Measurements from ENCODE around the gene MUC4.
"Not testable (repeated sequence)": the region's sequence is repeated elsewhere in the genome, so short reads cannot be mapped to it uniquely, and the experiment has no call there.

Gene MUC4

DNA sequence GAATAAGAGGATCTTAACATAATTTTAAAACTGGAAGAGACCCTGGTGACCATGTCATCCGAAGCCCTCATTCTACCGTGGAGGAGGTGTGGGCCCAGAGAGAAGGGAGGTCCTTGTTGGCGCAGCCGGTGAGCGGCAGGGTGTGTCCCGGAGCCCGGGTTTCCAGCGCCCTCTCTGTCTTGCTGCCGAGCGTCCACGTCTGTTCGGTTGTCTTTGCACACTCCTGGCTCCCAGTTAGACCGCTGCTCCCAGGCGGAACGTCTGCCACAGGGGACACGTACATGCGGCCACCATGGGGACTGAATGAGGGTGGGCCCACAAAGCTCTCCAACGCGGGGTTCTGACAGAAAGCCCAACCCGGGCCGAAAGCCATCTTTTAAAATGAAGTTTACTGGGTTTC, 6.6 kb upstream of the MUC4 start:
- no peak overlapping the region for H3K4me3 ChIP-seq (ENCODE audit: low read length, poor library complexity, severe bottlenecking)
- H3K9me3 ChIP-seq (ENCODE audit: insufficient read depth, low read depth, low read length), result no peaks in the 10 kb centered on the region
- no peaks in the 10 kb centered on the region for H3K27me3 ChIP-seq (ENCODE audit: insufficient read depth, low read length, poor library complexity, severe bottlenecking)
- TF ChIP-seq EZH2phosphoT487 (IDR thresholded peaks at IDR 0.05; ENCODE audit: borderline replicate concordance), result no peak
- TF ChIP-seq, protein P1, sequence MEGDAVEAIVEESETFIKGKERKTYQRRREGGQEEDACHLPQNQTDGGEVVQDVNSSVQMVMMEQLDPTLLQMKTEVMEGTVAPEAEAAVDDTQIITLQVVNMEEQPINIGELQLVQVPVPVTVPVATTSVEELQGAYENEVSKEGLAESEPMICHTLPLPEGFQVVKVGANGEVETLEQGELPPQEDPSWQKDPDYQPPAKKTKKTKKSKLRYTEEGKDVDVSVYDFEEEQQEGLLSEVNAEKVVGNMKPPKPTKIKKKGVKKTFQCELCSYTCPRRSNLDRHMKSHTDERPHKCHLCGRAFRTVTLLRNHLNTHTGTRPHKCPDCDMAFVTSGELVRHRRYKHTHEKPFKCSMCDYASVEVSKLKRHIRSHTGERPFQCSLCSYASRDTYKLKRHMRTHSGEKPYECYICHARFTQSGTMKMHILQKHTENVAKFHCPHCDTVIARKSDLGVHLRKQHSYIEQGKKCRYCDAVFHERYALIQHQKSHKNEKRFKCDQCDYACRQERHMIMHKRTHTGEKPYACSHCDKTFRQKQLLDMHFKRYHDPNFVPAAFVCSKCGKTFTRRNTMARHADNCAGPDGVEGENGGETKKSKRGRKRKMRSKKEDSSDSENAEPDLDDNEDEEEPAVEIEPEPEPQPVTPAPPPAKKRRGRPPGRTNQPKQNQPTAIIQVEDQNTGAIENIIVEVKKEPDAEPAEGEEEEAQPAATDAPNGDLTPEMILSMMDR (conservative IDR thresholded peaks at IDR 0.05; ENCODE audit: low read length), result no peak
- H3F3A ChIP-seq (ENCODE audit: low read depth), result no peaks in the 10 kb centered on the region
- no peaks in the 10 kb centered on the region for H4K20me1 ChIP-seq (ENCODE audit: insufficient read depth, low read length, poor library complexity, severe bottlenecking)
- H3K9ac ChIP-seq (ENCODE audit: low read depth, low read length, poor library complexity, severe bottlenecking), result no peak overlapping the region
- H3K36me3 ChIP-seq (ENCODE audit: insufficient read depth, low read length), result no peaks in the 10 kb centered on the region
- no peak overlapping the region for H3K4me2 ChIP-seq (ENCODE audit: low read depth, low read length, poor library complexity, severe bottlenecking)
- H3K4me1 ChIP-seq (ENCODE audit: insufficient read depth, low read length, poor library complexity, severe bottlenecking), result no peaks in the 10 kb centered on the region
- no peak overlapping the region for H2AFZ ChIP-seq (ENCODE audit: low read length)
- no peaks in the 10 kb centered on the region for H3K9me2 ChIP-seq (replicated peaks; ENCODE audit: low read depth, low read length)
- no peaks in the 10 kb centered on the region for H3K79me2 ChIP-seq (ENCODE audit: insufficient read depth, low read length)

DNA sequence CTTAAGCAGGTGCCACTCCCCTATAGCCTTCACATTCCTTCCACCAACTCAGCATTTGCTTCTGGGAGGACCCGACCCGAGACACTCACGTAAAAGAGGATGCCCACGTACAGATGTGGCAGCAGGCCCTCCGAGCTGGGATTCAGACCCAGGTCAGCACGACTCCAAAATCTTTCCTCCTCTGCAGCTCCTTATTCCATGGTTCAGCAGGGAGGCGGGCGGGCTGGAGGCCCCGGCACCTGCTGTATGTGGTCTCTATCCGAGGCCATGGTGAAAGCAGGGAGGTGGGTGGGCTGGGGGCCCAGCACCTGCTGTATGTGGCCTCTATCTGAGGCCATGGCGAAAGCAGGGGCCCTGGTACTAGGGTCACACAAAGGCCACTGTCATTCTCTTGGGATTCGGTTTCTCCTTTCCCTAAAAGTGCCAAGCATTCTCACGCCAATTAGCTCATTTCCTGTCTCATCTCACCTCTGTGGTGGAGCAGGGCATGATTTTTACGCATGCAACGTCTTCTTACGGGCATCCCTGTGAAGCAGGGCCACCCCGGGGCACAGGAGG, 5.9 kb upstream of the MUC4 start:
- Histone ChIP-seq H3K4me2 (ENCODE audit: low read depth, low read length, poor library complexity, severe bottlenecking) (no peak overlapping the region), H3K4me1 (ENCODE audit: insufficient read depth, low read length, poor library complexity, severe bottlenecking) (no peaks in the 10 kb centered on the region), H3K36me3 (ENCODE audit: insufficient read depth, low read length) (no peaks in the 10 kb centered on the region), H3K9ac (ENCODE audit: low read depth, low read length, poor library complexity, severe bottlenecking) (no peak overlapping the region), H3K79me2 (ENCODE audit: insufficient read depth, low read length) (no peaks in the 10 kb centered on the region), H4K20me1 (ENCODE audit: insufficient read depth, low read length, poor library complexity, severe bottlenecking) (no peaks in the 10 kb centered on the region), H3K27me3 (ENCODE audit: insufficient read depth, low read length, poor library complexity, severe bottlenecking) (no peaks in the 10 kb centered on the region), H3F3A (ENCODE audit: low read depth) (no peaks in the 10 kb centered on the region), H3K9me2 (replicated peaks; ENCODE audit: low read depth, low read length) (no peaks in the 10 kb centered on the region), H3K9me3 (ENCODE audit: insufficient read depth, low read depth, low read length) (no peaks in the 10 kb centered on the region), H3K4me3 (ENCODE audit: low read length, poor library complexity, severe bottlenecking) (no peak overlapping the region), H2AFZ (ENCODE audit: low read length) (no peak overlapping the region)
- TF ChIP-seq, protein P1 (conservative IDR thresholded peaks at IDR 0.05; ENCODE audit: low read length), result no peak
- no peak for TF ChIP-seq EZH2phosphoT487 (IDR thresholded peaks at IDR 0.05; ENCODE audit: borderline replicate concordance)

DNA sequence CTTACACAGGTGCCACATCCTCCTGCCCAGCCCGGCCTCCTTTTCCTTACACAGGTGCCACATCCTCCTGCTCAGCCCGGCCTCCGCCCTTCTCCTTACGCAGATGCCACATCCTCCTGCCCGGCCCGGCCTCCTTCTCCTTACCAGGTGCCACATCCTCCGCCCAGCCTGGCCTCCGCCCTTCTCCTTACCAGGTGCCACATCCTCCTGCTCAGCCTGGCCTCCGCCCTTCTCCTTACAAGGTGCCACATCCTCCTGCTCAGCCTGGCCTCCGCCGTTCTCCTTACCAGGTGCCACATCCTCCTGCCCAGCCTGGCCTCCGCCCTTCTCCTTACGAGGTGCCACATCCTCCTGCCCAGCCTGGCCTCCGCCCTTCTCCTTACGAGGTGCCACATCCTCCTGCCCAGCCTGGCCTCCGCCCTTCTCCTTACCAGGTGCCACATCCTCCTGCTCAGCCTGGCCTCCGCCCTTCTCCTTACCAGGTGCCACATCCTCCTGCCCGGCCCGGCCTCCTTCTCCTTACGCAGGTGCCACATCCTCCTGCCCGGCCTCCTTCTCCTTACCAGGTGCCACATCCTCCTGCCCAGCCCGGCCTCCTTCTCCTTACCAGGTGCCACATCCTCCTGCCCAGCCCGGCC, 4.7 kb upstream of the MUC4 start:
- H2AFZ ChIP-seq (ENCODE audit: low read length); H3K79me2 ChIP-seq (ENCODE audit: insufficient read depth, low read length); H3K9ac ChIP-seq (ENCODE audit: low read depth, low read length, poor library complexity, severe bottlenecking); H3F3A ChIP-seq (ENCODE audit: low read depth); H3K4me1 ChIP-seq (ENCODE audit: insufficient read depth, low read length, poor library complexity, severe bottlenecking); H3K9me3 ChIP-seq (ENCODE audit: insufficient read depth, low read depth, low read length); H3K4me3 ChIP-seq (ENCODE audit: low read length, poor library complexity, severe bottlenecking); H4K20me1 ChIP-seq (ENCODE audit: insufficient read depth, low read length, poor library complexity, severe bottlenecking); H3K9me2 ChIP-seq (replicated peaks; ENCODE audit: low read depth, low read length); H3K4me2 ChIP-seq (ENCODE audit: low read depth, low read length, poor library complexity, severe bottlenecking); H3K27me3 ChIP-seq (ENCODE audit: insufficient read depth, low read length, poor library complexity, severe bottlenecking); H3K36me3 ChIP-seq (ENCODE audit: insufficient read depth, low read length): not testable (repeated sequence)
